DOHH2 (cell line): ENCODE results near the gene CTSH.

ENCODE experiments used
- EZH2phosphoT487 ChIP-seq: fragments of 200-600 bp; sonication (generic); IDR thresholded peaks from 2 replicates; pipeline ENCODE4 v1.6.1; 2017; ENCODE audit warnings: borderline replicate concordance, mild to moderate bottlenecking, antibody characterized with exemption, low read length, moderate library complexity, mixed read lengths
- TF ChIP-seq, protein P1 (sequence below): fragments of 200-600 bp; sonication (generic); IDR thresholded peaks from one replicate; pipeline ENCODE4 v1.5.1; 2014; ENCODE audit warnings: antibody characterized with exemption, mild to moderate bottlenecking, low read depth, low read length; ENCODE audit not compliant: poor library complexity, severe bottlenecking

DNA sequence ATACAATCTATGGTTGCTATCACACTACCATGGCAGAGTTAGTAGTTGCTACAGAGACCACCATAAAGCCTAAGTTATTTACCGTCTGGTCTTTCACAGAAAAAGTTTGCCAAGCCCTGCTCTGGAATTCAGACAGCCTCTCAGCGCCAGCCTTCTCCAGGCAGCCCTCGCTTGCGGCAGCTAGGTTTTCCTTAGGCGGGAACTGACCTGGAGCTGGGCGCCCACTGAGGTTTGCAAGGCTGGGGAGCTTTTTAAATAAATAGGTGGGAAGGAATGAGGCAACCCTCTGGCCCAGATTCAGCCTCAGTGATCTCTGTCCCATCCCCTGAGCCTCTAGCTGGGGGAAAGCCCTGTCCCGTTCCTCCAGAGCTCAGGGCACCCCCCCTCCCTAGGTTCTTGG is 1.2 kb downstream of the CTSH start:
- TF ChIP-seq, protein P1, sequence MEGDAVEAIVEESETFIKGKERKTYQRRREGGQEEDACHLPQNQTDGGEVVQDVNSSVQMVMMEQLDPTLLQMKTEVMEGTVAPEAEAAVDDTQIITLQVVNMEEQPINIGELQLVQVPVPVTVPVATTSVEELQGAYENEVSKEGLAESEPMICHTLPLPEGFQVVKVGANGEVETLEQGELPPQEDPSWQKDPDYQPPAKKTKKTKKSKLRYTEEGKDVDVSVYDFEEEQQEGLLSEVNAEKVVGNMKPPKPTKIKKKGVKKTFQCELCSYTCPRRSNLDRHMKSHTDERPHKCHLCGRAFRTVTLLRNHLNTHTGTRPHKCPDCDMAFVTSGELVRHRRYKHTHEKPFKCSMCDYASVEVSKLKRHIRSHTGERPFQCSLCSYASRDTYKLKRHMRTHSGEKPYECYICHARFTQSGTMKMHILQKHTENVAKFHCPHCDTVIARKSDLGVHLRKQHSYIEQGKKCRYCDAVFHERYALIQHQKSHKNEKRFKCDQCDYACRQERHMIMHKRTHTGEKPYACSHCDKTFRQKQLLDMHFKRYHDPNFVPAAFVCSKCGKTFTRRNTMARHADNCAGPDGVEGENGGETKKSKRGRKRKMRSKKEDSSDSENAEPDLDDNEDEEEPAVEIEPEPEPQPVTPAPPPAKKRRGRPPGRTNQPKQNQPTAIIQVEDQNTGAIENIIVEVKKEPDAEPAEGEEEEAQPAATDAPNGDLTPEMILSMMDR, result no peak
- no peak for TF ChIP-seq EZH2phosphoT487
